ENCODE measurements around the gene LAMA2. TPM values are rescaled to one million over a fixed set of nuclear protein-coding genes. Genes with fewer than 3 reads are reported as not detected.

Gene LAMA2
- total and polyA plus RNA-seq, 2 of the 8 experiments (the other 6 are each of a cell fraction or from before 2014, with no cell fraction given), result 1.3 to 3.8 TPM

DNA sequence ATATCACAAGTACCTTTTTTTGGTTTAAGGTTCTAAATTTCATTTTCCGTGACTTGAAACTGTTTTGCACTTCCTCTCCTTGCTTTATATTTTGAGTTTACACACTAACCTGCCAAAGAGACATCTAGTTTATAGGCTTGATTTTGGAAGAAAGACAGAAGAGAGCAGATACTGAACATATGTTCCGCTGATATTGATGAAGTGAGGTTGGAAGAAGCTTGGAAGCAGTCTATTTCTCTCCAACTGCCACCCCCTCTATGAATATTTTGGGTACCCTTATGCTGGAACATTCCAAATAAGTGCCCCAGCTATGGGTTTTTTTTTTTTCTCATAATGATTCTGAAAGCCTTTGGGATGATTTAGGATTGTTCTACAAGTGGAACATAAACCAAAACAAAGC is 150.6 kb downstream of the LAMA2 start:
- Histone ChIP-seq H4K91ac (replicated peaks; ENCODE audit: insufficient read length, low read length) (no peak overlapping the region), H3K27ac (ENCODE audit: low read depth, low read length) (no peak overlapping the region), H3K9ac (replicated peaks in 1 of 4; ENCODE audit: extremely low read depth in 1 of 4, low read depth in 3 of 4, low read length in 3 of 4) (no peak overlapping the region), H4K8ac (ENCODE audit: extremely low read depth, insufficient read depth, low read length) (no peak overlapping the region), H3K27me3 (replicated peaks in 1 of 4; ENCODE audit: control insufficient read depth in 3 of 4, extremely low read depth in 1 of 4, insufficient read depth in 3 of 4, low read length in 3 of 4) (peaks cover 0 to 4% (median 2%) of the 10 kb centered on the region in 4 experiments; a peak in 3 of 7 replicates), H4K5ac (ENCODE audit: insufficient read length, low read depth, low read length) (no peak overlapping the region), H3K4ac (replicated peaks; ENCODE audit: insufficient read length, low read depth, low read length) (no peak overlapping the region), H3K23me2 (ENCODE audit: low read depth, low read length) (no peaks in the 10 kb centered on the region), H3K79me1 (ENCODE audit: low read depth, low read length) (no peaks in the 10 kb centered on the region), H2AK5ac (ENCODE audit: low read depth, low read length) (no peak overlapping the region), H3K9me3 (ENCODE audit: insufficient read depth in 2 of 2, low read depth in 1 of 2, low read length in 1 of 2) (no peaks in the 10 kb centered on the region), H2BK12ac (ENCODE audit: low read depth, low read length) (no peak overlapping the region), H3K4me1 (replicated peaks in 1 of 4; ENCODE audit: control insufficient read depth in 3 of 4, insufficient read depth in 4 of 4, low read length in 3 of 4) (no peaks in the 10 kb centered on the region; a peak in 1 of 7 replicates), H4K20me1 (replicated peaks in 1 of 2; ENCODE audit: control insufficient read depth in 1 of 2, insufficient read depth in 2 of 2, low read length in 2 of 2) (no peaks in the 10 kb centered on the region), H3K23ac (ENCODE audit: insufficient read length) (no peak overlapping the region), H3K4me2 (ENCODE audit: insufficient read depth in 1 of 2, low read depth in 2 of 2, low read length in 2 of 2) (no peak overlapping the region), H3K18ac (ENCODE audit: extremely low read depth, low read length) (no peak overlapping the region), H2BK5ac (ENCODE audit: low read depth, low read length) (no peak overlapping the region), H3K4me3 (ENCODE audit: extremely low read depth in 1 of 4, insufficient read depth in 2 of 4, low read depth in 3 of 4, low read length in 4 of 4) (no peak overlapping the region), H3K36me3 (ENCODE audit: control insufficient read depth in 2 of 4, insufficient read depth in 4 of 4, low read length in 3 of 4) (no peaks in the 10 kb centered on the region), H3K56ac (replicated peaks; ENCODE audit: insufficient read length, low read depth, low read length) (no peak overlapping the region), H2BK15ac (ENCODE audit: low read length) (no peak overlapping the region), H3K79me2 (ENCODE audit: control insufficient read depth in 1 of 2, insufficient read depth in 2 of 2, low read length in 2 of 2) (no peaks in the 10 kb centered on the region), H2AFZ (ENCODE audit: low read length) (no peak overlapping the region), H2BK120ac (replicated peaks; ENCODE audit: low read depth, low read length) (no peak overlapping the region), H2BK20ac (ENCODE audit: low read length) (no peak overlapping the region), H3K14ac (ENCODE audit: insufficient read length) (no peak overlapping the region)
- DNase-seq (ENCODE audit: low read depth in 1 of 2, low spot score in 2 of 2) (no peak), FAIRE-seq (no peak)
- ChIA-PET POLR2A (ENCODE audit: partially characterized antibody) (no interaction called here), CTCF (ENCODE audit: partially characterized antibody) (no interaction called here)
- 88% methylated on average over 2 of the region's 2 CpGs; no CpG with 5 or more reads in 1 of the 2 experiments for WGBS, 2 experiments (ENCODE audit: extremely low coverage in 1 of 2, insufficient coverage in 1 of 2, insufficient read length in 1 of 2, insufficient replicate concordance in 2 of 2, low coverage in 1 of 2, low lambda C conversion rate in 2 of 2, missing lambda C conversion rate in 1 of 2)
- TF ChIP-seq SIN3A (conservative IDR thresholded peaks at IDR 0.05 in 1 of 2, IDR thresholded peaks at IDR 0.05 in 1 of 2; ENCODE audit: low read depth in 1 of 2, low read length in 2 of 2) (no peak), ZNF274 (IDR thresholded peaks at IDR 0.05; ENCODE audit: borderline replicate concordance, extremely low read depth, low read length) (no peak), JUND (IDR thresholded peaks at IDR 0.05; ENCODE audit: low read length) (no peak), SIX5 (IDR thresholded peaks at IDR 0.05; ENCODE audit: low read depth, low read length) (no peak), KDM4A (IDR thresholded peaks at IDR 0.05; ENCODE audit: low read depth, low read length, severe bottlenecking) (no peak), EZH2 (IDR thresholded peaks at IDR 0.05; ENCODE audit: low read depth, low read length, severe bottlenecking) (no peak), EP300 (IDR thresholded peaks at IDR 0.05; ENCODE audit: borderline replicate concordance in 1 of 2, low read depth in 2 of 2, low read length in 2 of 2) (no peak), BCL11A (IDR thresholded peaks at IDR 0.05; ENCODE audit: low read depth in 2 of 2, low read length in 2 of 2) (no peak), SP1 (IDR thresholded peaks at IDR 0.05; ENCODE audit: low read depth, low read length) (no peak), RBBP5 (IDR thresholded peaks at IDR 0.05; ENCODE audit: borderline replicate concordance, low read depth, low read length) (no peak), TBP (IDR thresholded peaks at IDR 0.05; ENCODE audit: low read depth, low read length) (no peak), HDAC2 (IDR thresholded peaks at IDR 0.05; ENCODE audit: borderline replicate concordance in 1 of 2, low read depth in 2 of 2, low read length in 2 of 2) (no peak), HDAC6 (IDR thresholded peaks at IDR 0.05; ENCODE audit: low read depth, low read length) (no peak), MAFK (IDR thresholded peaks at IDR 0.05; ENCODE audit: low read depth, low read length) (no peak)
